ENCODE data around the gene TTC9B. TPM values are rescaled to one million over a fixed set of nuclear protein-coding genes. Genes with fewer than 3 reads are reported as not detected.
A peak's percentile ranks its signal among the peaks of the same experiment; 100 is the strongest.

The TTC9B gene
- total RNA-seq, 4 donors from 2014 or later: not detected

- no peaks in the 10 kb centered on the region for H3K27me3 ChIP-seq
- intact Hi-C loops (cut with DNase I; ENCODE audit: low total_unique reads): loop anchor here (10.0 kb wide), 2 partner anchors 439 to 1599 kb away; no protein-coding TSS in a partner anchor
- no peak for ATAC-seq
- TF ChIP-seq CTCF (IDR thresholded peaks at IDR 0.05 in 4 of 5, conservative IDR thresholded peaks at IDR 0.05 in 1 of 5) (no peak), POLR2A (IDR thresholded peaks at IDR 0.05) (no peak)
- peaks cover 73 to 82% of the 10 kb centered on the region in 2 donors for H3K4me1 ChIP-seq
- DNase-seq: no peak
- no peaks in the 10 kb centered on the region for H3K9me3 ChIP-seq
- peak overlapping the region; percentile 93 to 98 (median 96) for H3K27ac ChIP-seq
- peaks cover 0 to 4% of the 10 kb centered on the region in 2 donors for H3K36me3 ChIP-seq
- peak overlapping the region in 1 of 4 donors; percentile 61 for H3K4me3 ChIP-seq
- in situ Hi-C loops (cut with MboI; ENCODE audit: low sequenced_read_pairs in 4 of 4): no loop called here
These were observed 45.5 kb upstream of the TTC9B start for GRCh38 chr19:40263440-40264313.

GRCh38 chr19:40262422-40262821 is 44.2 kb upstream of the TTC9B start:
- Histone ChIP-seq H3K36me3 (peaks cover 0 to 4% of the 10 kb centered on the region in 2 donors), H3K4me1 (peaks cover 65 to 82% of the 10 kb centered on the region in 2 donors), H3K9me3 (no peaks in the 10 kb centered on the region), H3K27ac (peak overlapping the region; percentile 93 to 98 (median 96)), H3K27me3 (no peaks in the 10 kb centered on the region), H3K4me3 (no peak overlapping the region)
- ATAC-seq (no peak), DNase-seq (no peak)
- in situ Hi-C loops (cut with MboI; ENCODE audit: low sequenced_read_pairs in 4 of 4) (no loop called here), intact Hi-C loops (cut with DNase I; ENCODE audit: low total_unique reads) (loop anchor here (10.0 kb wide), 2 partner anchors 438 to 1598 kb away; no protein-coding TSS in a partner anchor)
- TF ChIP-seq POLR2A (IDR thresholded peaks at IDR 0.05) (peak in 1 of 2 donors; percentile 6), CTCF (IDR thresholded peaks at IDR 0.05 in 4 of 5, conservative IDR thresholded peaks at IDR 0.05 in 1 of 5) (no peak)

- Histone ChIP-seq H3K27ac (peak overlapping the region; percentile 93 to 98 (median 96)), H3K4me3 (no peak overlapping the region), H3K9me3 (no peaks in the 10 kb centered on the region), H3K27me3 (no peaks in the 10 kb centered on the region), H3K36me3 (peaks cover 0 to 4% of the 10 kb centered on the region in 2 donors), H3K4me1 (peaks cover 59 to 82% of the 10 kb centered on the region in 2 donors)
- in situ Hi-C loops (cut with MboI; ENCODE audit: low sequenced_read_pairs in 4 of 4) (no loop called here), intact Hi-C loops (cut with DNase I; ENCODE audit: low total_unique reads) (loop anchor here (10.0 kb wide), 2 partner anchors 437 to 1597 kb away; no protein-coding TSS in a partner anchor)
- DNase-seq (no peak), ATAC-seq (no peak)
- TF ChIP-seq POLR2A (IDR thresholded peaks at IDR 0.05): no peak
- TF ChIP-seq CTCF (IDR thresholded peaks at IDR 0.05 in 4 of 5, conservative IDR thresholded peaks at IDR 0.05 in 1 of 5): no peak
These were observed 43.4 kb upstream of the TTC9B start for GRCh38 chr19:40261631-40262030.

GRCh38 chr19:40257096-40257517 is 38.9 kb upstream of the TTC9B start:
- DNase-seq (peak; percentile 78 to 98), ATAC-seq (peak; percentile 81 to 82)
- no peaks in the 10 kb centered on the region for H3K9me3 ChIP-seq
- TF ChIP-seq POLR2A (IDR thresholded peaks at IDR 0.05) (peak in 1 of 2 donors; percentile 11), CTCF (IDR thresholded peaks at IDR 0.05 in 4 of 5, conservative IDR thresholded peaks at IDR 0.05 in 1 of 5) (no peak)
- peak overlapping the region; percentile 88 to 95 (median 94) for H3K27ac ChIP-seq
- in situ Hi-C loops (cut with MboI; ENCODE audit: low sequenced_read_pairs in 4 of 4) (no loop called here), intact Hi-C loops (cut with DNase I; ENCODE audit: low total_unique reads) (no loop called here)
- no peaks in the 10 kb centered on the region for H3K27me3 ChIP-seq
- no peak overlapping the region for H3K4me3 ChIP-seq
- peaks cover 0 to 29% of the 10 kb centered on the region in 2 donors for H3K36me3 ChIP-seq
- H3K4me1 ChIP-seq: peaks cover 35 to 62% of the 10 kb centered on the region in 2 donors

Data from gastrocnemius medialis (tissue), 4 donors.